ENCODE measurements around the gene CIBAR2.
A peak's percentile ranks its signal among the peaks of the same experiment; 100 is the strongest.

CIBAR2 gene

DNA sequence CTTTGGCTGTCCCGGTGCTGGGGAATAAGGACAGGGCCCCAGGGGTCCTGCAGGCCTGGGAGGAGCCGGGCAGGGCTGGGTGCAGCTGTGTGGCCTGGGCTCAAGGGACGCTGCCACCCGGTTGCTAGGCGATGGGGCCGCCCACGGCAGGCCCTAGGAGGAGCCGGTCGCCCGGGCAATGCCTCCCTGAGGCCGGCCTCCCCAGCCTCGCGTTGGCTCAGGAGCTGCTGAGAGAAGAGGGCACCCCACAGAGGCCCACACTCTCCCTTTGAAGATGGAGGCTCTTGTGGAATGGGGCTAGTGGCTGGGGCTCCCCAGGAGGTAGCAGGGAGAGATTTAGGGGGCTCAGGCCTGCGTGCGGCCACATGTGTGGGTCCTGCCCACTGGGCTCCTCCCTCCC is at the start of gene CIBAR2:
TSS of gene CIBAR2 (minus strand) at position 109 of the 400 bp plus-strand sequence. CDS start 120 bp downstream, outside the sequence.
- no peak for DNase-seq

DNA sequence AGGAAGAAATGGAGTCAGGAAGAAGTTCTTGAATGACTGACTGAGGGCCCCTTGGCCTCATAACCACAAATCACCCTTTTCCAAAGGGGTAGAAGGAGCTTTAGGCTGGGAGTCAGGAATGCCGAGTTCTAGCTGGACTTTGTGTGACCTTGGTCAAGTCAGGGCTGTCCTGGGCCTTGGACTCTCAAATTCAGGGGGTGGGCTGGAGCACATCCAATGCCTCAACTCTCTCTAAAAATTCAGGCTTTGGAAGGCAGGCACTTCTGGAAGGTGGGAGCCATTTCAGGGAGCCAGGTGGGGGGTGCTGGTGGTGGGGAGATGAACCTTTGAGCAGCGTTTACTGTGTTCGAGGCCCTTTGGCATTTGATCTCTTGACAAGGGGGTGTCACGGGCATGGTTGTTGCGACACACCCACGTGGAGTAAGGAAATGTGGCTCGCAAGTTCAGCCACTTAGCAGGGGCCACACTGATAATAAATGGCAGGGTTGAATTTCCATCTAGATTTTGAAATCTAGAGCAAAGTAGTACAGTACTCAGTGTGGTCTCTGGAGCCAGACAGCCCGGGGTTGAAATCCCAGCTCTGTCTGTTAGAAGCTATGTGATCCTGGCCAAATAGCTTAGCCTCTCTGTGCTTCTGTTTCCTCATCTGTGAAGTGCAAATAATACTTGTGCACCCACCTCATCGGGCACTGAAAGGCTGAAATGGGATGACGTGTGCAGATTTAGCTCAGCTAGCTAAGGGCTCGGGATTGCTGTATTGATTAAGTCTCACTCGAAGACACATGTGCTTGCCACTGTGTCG is 47.1 kb upstream of the CIBAR2 start:
- DNase-seq = no peak

DNA sequence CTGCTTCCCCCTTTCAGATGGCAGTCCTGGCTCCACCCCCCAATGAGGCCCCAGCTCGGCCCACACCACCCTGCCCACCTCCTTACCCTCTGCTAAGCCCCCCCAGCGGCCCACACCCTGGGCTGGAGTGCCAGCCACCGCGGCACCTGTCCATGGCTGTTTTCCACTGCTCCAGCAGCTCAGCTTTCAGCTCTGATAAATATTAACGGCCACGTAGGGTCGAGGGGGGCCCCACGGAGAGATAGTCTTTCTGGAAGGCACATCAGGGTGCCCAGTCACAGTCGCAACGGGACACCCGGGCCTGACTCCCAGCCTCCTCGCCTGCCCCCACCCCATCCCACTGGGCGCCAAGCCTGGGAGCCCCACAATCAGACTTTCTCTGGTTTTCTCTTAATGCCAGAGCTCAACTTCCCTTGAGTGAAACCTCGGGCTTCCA is 46.5 kb upstream of the CIBAR2 start:
- DNase-seq = no peak

DNA sequence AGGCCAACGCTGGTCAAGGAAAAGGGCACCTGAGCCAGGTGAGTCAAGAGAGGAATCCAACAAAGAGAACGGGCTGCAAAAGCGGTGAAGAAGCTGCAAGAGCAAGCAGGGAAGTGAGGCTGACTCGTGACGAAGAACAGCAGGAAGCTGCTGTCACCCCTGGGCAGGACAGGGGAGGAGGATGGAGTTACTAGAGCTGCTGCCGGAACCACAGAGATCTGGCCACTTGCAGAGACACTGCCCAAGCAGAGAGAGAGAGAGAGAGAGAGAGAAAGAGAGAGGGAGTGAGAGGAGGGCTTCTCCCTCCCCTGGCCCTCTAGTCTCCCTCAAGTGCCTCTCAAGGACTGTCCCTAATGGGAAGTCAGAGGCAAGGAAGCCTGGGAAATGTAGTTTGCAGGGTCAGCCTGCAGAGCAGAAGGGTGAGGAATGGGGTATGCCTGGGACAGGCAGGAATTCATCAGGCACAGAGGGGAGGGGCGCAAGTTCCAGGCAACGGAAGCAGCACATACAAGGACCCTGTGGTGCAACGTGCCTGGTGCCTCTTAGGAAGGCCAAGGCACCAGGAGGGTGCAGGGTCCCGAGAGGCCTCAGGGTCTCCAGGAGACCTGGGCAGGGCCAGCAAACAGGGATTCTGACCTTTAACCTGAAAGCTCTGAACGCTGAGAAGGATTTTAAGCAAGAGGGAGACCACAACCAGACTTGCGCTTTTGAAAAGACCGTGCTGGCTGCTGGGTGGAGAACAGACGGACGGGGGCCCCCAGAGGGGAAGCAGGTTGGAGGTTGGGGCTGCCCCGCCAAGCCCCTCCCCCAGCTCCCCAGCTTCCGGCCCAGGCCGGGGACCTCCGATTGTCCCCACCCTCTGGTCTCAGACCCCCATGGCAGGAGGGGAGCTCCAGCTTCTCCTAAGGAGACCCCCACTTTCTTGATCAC is 45.8 kb upstream of the CIBAR2 start:
- DNase-seq = peak; percentile 31 to 47

DNA sequence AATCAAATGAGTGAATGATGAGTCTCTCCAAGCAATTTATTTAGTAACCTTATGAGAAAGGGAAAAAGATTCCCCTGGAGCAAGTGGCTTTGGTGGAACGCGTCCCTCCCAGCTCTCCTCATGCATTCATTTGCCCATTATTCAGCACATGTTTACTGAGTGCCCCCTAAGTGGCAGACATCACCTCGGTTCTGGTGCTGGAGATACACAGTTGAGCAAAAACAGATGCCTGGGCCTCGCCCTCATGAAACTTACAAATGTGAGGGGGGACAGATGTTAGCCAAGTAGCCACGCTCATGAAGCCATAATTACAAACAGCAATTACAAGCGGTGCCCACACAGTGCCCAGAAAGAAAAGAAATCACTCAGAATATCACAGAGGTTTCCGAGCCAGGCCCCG is 45.1 kb upstream of the CIBAR2 start:
- DNase-seq = no peak

DNA sequence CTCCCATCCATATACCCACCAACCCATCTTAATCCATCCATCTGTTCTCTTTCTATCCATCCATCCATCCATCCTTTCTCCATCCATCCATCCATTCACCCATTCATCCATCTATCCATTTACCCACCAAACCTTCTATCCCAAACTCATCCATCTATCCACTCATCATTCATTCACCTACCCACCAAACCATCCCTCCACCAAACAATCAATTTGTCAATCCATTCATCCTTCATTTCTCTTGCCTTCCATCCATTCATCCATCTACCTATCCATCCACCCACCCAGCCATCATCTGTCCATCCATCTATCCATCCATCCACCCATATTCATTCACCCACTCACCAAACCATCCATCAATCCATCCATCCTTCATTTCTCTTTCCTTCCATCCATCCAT is 44.6 kb upstream of the CIBAR2 start:
- DNase-seq = no peak

DNA sequence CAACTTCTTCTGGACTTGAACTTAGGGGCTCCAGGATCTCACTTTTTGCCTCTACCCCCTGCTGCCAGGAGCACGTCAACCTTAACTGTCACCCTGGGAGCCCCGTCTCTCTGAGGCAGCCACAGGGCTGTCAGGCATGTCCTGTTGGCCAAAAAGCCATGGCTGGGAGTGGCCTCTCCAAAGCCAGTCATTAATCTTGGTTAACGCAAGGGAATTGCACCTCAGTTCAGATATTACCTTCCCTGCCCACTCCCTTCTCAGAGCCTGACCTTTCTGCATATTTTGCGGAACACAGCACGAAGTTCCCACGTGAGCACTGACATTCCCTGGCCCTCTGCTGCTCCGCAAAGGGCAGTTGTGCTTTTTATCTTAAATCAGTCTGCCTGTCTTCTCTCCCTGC is 44.2 kb upstream of the CIBAR2 start:
- DNase-seq = no peak

DNA sequence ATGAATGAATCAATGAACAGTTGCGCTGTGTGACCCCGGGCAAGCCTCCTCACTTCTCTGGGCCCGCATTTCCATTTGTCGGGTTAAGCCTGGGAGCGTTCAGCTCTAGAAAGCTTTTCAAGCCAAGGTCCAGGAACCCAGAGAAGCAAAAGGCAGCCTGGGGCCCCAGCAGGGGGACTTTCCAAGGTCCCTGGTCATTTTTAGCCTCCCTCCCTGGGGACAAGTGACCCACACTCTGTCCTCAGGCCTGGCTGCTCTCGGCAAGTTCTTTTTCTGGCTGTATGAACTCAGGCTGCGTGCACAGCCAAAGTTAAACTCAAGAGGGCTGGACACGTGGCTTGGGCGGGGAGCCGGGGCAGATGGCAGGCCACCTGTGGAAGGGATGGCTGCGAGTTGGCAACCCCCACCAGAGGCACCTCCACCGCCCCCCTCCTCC is 41.4 kb upstream of the CIBAR2 start:
- no peak for DNase-seq

DNA sequence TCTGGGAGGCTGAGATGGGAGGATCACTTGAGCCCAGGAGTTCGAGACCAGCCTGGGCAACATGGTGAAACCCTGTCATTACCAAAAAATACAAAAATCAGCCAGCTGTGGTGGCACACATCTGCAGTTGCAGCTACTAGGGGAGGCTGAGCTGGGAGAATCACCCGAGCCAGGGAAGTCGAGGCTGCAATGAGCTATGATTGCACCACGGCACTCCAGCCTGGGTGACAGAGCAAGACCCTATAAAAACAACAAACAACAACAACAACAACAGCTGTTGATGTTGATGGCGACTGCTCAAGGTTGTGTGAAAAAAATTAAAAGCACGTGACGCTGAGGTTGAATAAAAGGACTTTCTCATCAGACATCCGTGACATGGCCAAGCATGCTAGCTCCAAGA is 40.8 kb upstream of the CIBAR2 start:
- DNase-seq = no peak

DNA sequence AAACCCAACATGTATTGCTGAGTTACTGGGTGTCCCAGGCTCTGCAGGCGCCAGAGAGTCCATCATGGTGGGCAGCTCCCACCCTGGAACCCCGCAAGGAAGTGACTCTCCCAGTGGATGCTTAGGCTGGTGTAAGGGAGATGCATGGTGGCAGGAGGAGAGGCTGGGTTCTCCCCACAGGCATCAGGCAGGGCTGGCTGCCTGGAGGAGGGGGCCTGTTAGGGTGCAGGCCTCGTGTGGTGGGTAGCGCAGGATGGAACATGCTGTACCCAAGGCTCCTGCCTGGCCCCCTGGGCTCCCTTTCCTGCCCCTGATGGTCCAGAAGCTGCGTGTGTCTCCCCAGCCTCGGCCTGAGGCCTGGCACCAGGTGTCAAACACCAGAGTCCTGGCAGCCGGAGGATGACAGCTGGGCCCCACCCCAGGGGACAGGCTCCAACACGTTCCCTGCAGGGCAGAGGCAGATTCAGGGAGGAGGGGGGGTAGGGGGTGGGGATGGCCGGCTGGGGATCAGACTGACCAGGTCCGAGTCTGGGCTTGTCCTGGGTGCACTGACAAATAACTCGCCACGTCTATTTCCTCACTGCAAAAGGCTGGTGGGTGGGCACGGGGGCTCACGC is 40.2 kb upstream of the CIBAR2 start:
- DNase-seq = no peak

DNA sequence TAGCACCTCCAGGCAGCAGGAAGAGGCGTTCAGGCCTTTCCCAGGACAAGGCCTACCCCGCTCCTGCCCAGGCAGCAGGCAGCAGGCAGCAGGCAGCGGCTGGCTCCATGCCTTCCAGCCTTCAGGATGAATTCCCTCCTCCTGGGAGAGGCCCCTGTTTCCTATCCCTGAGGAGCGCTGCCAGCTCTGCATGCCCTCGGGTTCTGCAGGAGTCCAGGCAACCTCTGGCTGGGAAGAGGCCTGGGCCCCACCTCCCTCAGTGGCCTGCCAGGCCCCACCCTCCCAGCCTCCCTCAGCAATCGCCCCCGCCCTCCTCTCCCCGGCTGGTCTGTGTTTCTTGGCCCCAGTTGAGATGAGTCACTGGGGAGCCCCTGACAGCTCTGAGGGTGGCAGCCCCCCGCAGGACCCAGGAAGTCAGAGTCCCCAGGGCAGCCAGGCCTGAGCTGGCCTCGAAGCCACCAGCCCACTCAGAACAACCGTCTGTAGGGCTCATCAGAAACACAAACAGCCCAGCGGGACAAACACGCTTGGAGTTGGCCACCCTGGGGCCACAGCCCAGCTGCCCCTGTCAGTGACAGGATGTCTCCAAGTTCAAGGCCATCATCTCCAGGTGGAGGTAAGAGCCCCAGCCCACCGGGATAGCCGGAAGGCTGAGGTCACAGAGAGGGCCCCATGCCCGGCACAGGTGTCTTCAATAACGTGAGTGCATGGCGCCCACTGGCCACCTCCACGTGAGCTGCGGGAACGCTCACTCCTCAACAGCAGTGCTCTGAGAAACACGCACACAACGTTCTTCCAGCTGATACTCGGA is 39.5 kb upstream of the CIBAR2 start:
- DNase-seq = no peak

DNA sequence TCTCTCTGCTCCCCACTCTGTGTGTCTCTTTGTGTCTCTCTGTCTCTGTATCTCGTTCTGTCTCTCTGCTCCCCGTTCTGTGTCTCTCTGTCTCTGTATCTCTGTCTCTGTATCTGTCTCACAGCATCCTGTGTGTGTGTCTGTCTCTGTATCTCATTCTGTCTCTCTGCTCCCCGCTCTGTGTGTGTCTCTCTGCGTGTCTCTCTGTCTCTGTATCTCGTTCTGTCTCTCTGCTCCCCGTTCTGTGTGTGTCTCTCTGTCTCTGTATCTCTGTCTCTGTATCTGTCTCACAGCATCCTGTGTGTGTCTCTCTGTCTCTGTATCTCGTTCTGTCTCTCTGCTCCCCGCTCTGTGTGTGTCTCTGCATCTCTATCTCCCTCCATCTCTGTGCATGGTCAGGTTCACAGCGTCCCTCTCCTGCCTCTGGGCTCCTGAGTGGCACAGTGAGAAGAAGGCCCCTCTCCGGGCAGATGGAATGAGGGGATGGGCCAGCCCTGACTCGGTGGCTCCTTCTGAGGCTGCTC is 38.9 kb upstream of the CIBAR2 start:
- no peak for DNase-seq

DNA sequence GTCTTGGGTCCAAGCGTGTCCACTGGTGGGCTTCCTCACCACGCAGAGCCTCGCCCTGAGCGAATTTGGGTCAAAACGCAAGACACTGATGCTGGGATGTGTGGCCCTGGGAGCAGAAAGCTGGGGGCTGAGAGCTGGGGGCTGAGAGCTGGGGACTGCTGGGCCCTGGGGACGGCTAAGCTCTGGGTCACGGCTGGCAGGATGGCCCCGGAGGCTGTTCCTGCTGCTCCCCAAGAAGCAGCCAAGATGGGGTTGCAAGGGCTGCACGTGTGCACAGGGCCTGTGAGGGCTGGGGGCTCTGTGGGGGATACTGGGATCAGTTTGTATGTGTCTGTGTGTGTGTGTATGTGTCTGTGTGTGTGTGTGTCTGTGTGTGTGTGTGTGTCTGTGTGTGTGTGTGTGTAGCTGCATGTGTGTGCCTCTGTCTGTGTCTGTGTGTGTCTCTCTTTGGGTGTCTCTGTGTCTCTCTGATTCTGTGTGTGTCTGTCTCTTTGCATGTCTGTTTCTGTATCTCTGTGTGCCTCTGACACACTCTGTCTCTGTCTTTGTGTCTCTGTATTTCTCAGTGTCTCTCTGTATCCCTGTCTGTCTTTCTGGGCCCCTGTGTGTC is 38.2 kb upstream of the CIBAR2 start:
- no peak for DNase-seq

DNA sequence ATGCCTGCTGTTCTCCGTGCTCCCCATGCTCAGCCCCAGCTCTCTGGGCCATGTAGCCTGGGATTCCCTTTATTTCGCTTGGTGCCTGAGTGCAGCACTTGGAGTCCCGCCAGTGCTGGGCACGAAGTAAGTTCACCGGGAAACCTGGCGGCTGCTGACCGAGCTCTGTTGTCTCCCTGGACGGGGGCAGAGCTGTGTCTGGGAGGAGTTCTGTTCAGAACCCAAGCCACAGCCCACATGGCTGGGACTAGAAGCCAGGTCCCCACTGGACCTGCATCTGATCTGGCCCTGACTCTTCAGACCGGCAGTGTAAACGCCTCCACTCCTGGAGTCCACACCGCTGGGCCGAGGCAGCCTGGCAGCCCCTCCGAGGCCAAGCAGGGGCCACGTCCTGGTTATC is 37.5 kb upstream of the CIBAR2 start:
- no peak for DNase-seq

DNA sequence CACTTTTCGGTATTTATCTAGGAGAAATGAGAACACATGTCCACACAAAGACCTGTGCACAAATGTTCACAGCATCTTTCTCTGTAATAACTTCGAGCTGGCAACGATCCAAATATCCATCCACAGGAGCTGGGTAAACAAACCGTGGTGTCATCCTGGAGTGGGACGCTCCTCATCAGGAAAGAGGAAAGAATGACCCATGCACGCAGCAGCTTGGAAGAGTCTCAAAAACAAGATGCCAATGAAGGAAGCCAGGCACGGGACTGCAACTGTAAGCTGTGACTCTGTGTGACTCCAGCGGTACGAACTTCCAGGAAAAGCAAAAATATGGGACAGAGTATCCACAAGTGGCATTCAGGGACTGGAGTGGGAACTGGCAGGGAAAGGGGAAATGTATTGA is 36.7 kb upstream of the CIBAR2 start:
- no peak for DNase-seq

DNA sequence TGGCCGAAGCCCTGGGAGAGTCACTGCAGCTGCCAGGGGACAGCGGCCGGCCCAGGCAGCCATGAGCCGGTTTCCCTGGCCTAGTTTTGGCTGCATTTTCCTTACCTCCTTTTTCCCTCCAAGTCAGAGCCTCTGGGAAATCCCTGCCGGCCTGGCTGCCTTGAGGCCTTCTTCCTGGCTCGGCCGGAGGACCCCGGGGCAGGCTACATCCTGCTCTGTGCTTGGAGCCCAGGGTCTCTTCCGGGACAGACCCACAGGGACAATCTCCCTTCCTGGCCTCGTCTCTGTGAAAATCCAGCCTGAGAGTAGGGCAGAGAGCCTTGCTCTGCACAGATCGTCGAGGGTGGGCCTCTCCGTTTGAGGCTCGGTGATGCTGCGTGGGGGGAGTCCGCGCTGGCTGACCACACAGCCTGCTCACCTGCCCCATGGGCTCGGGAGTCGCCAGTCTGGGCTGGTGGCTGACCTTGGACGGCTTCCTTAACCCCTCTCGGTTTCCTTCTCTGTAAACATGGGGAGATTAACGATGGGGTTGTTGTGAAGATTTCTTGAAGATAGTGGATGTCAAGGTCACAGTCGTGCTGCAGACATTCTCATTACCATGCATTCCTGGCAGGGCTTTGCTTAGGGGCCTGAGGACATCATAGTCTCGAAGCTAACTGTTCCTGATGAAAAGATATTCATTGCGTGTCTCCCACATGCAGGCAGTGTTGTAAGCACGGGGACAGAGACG is 34.8 kb upstream of the CIBAR2 start:
- no peak for DNase-seq

DNA sequence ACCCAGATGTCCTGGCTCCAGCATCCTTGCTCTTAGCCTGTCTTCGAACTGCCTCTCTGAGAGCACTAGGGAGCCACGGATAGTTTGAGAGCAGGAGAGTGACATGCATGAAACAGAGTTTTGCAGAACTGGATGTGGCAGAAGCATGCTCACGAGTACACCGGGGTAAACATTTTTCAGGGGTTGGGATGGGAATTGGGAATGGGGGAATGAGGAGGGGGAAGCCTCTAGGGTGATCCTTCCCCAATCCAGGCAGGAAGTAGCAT is 34.2 kb upstream of the CIBAR2 start:
- no peak for DNase-seq

DNA sequence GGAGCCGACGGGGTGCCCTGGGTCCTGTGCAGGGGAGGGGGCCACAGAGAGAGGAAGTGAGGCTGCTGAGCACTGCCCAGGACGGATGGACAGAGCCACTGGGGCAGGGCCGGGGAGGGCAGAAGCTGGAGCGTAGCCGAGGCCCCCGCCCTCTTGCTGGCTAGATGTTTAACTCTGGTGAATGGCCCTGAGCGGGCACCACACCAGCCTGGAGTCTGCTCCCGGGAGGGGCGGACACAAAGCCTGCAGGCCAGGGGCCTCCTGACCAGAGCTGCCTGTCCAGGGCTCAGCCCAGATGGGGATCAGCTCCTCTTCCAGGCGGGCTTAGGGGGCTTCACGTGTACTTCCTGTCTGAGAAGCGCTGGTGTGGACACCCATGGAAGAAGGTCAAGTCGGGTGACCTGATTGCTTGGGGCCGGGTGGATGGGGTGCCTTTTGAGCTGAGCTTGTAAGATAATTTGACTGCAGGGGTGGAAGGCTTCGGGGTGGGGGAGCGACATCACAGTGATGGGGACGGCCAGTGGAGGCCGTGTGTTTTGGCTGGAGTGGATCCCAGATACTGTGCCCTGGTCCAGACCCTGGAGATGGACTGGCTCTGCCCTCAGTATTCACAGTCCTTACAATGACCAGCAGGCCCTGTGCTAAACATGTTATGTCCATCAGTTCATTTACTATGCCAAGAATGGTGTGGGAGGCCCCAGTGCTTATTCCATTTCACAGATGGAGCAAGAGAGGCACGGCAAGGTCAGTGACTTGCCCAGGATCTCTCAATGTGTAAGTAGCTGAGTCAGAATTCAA is 33.7 kb upstream of the CIBAR2 start:
- no peak for DNase-seq

DNA sequence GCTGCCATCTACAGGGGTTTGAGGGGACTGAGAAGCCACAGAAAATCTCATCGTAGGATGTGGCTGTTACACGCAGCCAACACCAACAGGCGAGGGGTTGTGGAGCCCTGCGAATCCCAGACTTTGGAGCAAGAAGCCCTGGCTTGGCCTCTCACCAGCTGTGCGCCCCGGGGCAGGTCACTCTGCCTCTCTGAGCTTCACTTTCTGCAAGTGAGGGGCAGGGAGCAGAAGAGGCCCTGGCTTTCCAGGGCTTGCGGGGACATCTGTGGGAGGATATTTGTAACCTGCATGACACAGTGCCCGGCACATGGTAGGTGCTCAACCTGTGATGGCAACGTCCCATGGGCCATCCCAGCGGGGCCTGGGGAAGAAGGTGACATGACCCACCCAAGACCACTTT is 32.9 kb upstream of the CIBAR2 start:
- no peak for DNase-seq
